22Rv1 (cell line): ENCODE measurements around the gene U2AF1L4.
"Not testable (repeated sequence)": the region's sequence is repeated elsewhere in the genome, so short reads cannot be mapped to it uniquely, and the experiment has no call there.

Experiments
- H3K27ac ChIP-seq: fragments of 450-650 bp; 2 replicates; pipeline ENCODE4 v1.5.1; 2017
- CTCF ChIP-seq: fragments of 450-650 bp; IDR thresholded peaks from 2 replicates; pipeline ENCODE4 v1.5.1; 2017; ENCODE audit warnings: mild to moderate bottlenecking
- ZFX ChIP-seq: fragments of 450-650 bp; IDR thresholded peaks from 2 replicates; pipeline ENCODE4 v1.6.1; 2017; ENCODE audit warnings: antibody characterized with exemption, borderline replicate concordance

U2AF1L4 gene

GRCh38 chr19:35724560-35724959 lies 20.7 kb downstream of the U2AF1L4 start:
- H3K27ac ChIP-seq, result no peak overlapping the region
- no peak for TF ChIP-seq CTCF
- TF ChIP-seq ZFX, result no peak

GRCh38 chr19:35724132-35724531 lies 21.1 kb downstream of the U2AF1L4 start:
- H3K27ac ChIP-seq, result not testable (repeated sequence)

- no peak for TF ChIP-seq CTCF
- no peak for TF ChIP-seq ZFX
- no peak overlapping the region for H3K27ac ChIP-seq
These were observed 21.5 kb downstream of the U2AF1L4 start for GRCh38 chr19:35723671-35724070.

- no peak overlapping the region for H3K27ac ChIP-seq
- TF ChIP-seq CTCF, result no peak
- TF ChIP-seq ZFX, result no peak
These were observed 22.3 kb downstream of the U2AF1L4 start for GRCh38 chr19:35722897-35723296.

- no peak overlapping the region for H3K27ac ChIP-seq
- no peak for TF ChIP-seq ZFX
- TF ChIP-seq CTCF, result no peak
These were observed 22.8 kb downstream of the U2AF1L4 start for GRCh38 chr19:35722461-35722860.

GRCh38 chr19:35721374-35721773 lies 23.8 kb downstream of the U2AF1L4 start:
- no peak overlapping the region for H3K27ac ChIP-seq
- no peak for TF ChIP-seq CTCF
- TF ChIP-seq ZFX, result no peak

- no peak for TF ChIP-seq CTCF
- no peak for TF ChIP-seq ZFX
- no peak overlapping the region for H3K27ac ChIP-seq
These were observed 24.6 kb downstream of the U2AF1L4 start for GRCh38 chr19:35720648-35721047.

- peak overlapping the region; percentile 18; the same call in 1 of the 2 replicates for H3K27ac ChIP-seq
- no peak for TF ChIP-seq CTCF
- no peak for TF ChIP-seq ZFX
These were observed 25.1 kb downstream of the U2AF1L4 start for GRCh38 chr19:35720163-35720524.
